Fibroblast of skin of back (primary cell): ENCODE data around the gene POLR2I.
"Not testable (repeated sequence)": the region's sequence is repeated elsewhere in the genome, so short reads cannot be mapped to it uniquely, and the experiment has no call there.

ENCODE experiments used
- DNase-seq: peaks from one replicate; pipeline ENCODE4 v3.0.0-alpha.2; 2013

The POLR2I gene

GRCh38 chr19:36099166-36099785, 15.4 kb downstream of the POLR2I start:
- DNase-seq: no peak

DNA sequence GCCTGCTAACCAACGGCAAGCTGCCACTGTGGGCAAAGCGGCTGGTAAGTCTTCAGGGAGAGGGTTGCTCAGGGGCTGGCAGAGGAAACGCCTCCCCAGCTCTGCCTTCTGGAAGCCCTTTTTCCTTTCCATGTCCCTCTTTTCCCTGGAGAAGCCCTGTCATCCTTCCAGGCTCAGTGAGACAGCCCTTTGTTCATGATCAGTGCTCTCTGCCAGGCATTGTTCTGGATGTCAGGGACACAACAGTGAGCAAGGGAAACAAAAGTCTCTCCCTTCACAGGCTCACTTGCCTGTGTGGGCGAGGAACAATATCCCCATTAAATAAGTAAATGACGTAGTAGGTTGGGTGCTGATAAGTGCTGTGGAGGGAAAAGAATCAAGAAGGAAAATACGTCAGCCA, 17.6 kb downstream of the POLR2I start:
- no peak for DNase-seq

DNA sequence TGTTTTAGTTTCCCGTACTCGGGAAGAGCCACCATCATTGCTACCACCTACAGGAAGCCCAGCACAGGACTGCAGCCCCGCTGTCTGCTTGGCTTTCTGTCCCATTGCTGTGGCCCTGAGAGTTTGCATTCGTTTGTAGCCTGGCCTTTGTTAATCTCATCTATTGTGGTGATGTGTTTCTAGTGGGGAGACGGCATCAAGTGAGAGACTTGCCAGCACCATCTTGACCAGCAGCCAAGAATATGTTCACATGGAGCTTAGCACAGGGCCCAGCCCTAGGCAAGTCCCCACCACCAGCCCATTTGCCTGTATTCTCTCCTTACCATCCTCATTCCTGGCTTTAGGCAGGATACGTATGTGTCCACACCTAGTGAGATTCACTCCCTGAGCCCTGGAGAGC, 21.0 kb downstream of the POLR2I start:
- no peak for DNase-seq

DNA sequence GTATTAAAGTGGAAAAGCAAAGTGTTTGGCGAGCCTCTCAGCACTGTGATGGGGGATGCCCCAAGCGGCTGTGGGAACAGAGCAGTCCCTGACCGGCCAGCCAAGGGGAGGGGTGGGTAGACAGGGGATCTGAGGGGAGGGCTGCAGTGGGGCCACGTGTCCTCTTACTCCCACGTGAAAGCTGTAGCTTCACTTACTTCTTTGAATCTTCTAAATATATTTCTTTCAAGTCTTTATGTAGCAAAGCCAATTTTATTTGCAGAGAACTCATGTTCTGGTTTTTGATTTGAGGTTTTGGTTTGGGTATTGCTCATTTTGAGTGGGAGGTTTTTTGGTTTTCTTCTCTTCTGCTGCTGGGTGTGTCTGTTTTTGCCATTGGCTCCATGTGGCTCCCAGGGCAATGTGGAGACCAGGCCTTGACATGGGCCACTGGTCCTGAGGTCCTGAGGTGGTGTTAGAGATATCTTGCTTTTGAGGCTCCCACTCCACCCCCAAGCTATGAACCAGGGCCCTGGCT, 21.5 kb downstream of the POLR2I start:
- no peak for DNase-seq

GRCh38 chr19:36092566-36092965, 22.1 kb downstream of the POLR2I start:
- no peak for DNase-seq

- DNase-seq: no peak
Measured at GRCh38 chr19:36090910-36091695, 23.6 kb downstream of the POLR2I start.

DNA sequence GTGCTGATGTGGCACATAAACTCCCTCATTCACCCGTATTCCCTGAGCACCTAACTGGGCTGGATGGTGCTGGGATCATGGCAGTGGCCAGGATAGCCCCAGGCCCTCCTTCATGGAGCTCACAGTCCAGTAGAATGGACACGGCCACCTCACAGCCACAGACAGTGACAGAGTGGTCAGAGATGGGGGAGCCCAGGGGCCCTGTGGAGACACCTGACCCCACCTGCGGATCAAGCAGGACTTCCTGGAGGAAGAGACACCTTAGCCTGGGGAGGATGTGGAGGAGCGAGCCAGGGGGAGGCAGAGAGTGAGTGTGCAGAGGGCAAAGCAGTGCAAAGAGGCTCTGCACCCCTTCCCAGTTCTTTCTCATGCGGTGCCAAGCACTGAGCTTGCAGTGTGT, 24.8 kb downstream of the POLR2I start:
- no peak for DNase-seq

GRCh38 chr19:36086326-36086725, 28.3 kb downstream of the POLR2I start:
- DNase-seq: no peak

DNA sequence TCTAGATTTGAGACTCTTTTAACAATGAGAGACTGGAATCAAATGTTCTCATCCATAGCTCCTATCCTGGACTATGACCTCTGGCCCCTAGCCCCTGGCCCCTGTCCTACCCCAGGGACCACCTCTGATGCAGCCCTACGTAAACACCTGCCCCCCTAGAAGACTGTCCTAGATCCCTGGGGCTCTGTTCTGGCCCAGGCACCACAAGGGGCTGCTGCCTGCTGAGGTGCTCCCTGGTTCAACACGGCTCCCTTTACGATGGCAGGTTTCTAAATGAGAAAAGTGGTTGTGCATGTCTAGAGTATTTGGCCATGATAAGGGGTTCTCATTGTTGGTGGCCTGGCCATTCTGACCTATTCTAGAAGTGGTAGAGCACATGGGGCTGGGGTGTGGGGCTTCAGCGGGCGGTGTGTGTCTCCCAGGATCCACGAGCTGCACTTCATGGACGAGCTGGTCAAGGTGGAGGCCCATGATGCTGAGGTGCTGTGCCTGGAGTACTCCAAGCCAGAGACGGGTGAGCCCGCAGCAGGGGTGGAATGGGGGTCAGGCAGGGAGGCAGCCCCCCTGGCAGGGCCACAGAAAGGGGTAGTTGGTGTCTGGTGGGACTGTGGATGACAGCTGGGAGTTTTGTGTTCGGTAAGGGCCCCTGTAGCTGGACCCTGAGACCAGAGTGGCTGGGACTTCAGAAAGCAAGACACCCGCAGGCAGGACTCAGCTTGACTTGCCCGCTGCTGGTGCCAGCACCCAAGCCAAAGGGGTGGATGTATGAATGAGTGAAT, 30.3 kb downstream of the POLR2I start:
- no peak for DNase-seq

GRCh38 chr19:36082916-36083315, 31.8 kb downstream of the POLR2I start:
- no peak for DNase-seq

DNA sequence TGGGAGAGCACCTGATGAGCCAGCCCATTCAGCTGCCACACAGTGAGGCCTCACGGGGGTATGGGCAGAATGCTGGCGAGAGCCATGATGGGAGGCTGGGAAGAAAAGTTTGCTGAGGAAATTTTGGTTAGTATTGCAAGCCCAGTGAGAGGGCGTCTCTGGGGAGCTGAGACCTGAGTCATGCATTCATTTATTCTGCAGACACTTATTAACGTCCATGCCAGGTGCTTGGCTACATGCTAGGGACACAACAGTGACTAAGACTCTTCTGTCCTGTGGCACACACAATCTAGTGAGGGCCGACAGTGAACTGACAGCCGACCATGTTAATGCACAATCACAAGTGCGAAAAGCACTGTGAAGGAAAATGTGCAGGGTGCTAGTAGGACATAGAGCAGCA, 32.8 kb downstream of the POLR2I start:
- DNase-seq: no peak

- DNase-seq: no peak
Measured at GRCh38 chr19:36081385-36081784, 33.3 kb downstream of the POLR2I start.

GRCh38 chr19:36079389-36079945, 35.2 kb downstream of the POLR2I start:
- DNase-seq: no peak

DNA sequence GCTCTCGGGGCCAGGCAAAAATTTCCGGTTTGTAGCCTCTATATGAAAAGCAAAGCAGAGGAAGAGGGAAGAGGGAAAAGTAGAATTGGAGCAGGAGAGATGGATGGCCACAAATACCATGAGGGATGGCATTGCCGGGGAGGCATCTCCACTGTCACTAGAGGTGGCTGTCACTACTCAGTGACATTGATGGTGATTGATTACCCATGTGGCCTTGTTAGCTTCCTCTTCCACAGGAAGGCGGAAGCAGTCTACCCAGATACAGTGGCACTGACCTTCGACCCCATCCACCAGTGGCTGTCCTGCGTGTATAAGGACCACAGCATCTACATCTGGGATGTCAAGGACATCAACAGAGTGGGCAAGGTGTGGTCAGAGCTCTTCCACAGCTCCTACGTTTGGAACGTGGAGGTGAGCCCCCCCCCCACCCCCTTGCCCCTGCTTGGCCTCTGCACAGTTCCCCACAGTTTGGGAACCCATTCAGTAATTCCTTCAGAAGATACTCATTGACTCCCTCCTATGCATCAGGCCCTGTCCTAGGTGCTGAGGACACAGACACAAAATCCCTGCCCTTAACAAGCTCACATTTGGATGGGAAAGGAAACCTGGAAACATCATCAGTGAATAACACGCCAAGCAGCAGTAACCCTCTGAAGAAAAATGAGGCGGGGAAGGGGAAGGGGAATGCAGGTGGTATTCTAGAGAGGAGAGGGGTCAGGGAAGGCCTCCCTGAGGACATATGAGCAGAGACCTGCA, 41.4 kb downstream of the POLR2I start:
- no peak for DNase-seq

- no peak for DNase-seq
Measured at GRCh38 chr19:36072081-36072480, 42.6 kb downstream of the POLR2I start.

DNA sequence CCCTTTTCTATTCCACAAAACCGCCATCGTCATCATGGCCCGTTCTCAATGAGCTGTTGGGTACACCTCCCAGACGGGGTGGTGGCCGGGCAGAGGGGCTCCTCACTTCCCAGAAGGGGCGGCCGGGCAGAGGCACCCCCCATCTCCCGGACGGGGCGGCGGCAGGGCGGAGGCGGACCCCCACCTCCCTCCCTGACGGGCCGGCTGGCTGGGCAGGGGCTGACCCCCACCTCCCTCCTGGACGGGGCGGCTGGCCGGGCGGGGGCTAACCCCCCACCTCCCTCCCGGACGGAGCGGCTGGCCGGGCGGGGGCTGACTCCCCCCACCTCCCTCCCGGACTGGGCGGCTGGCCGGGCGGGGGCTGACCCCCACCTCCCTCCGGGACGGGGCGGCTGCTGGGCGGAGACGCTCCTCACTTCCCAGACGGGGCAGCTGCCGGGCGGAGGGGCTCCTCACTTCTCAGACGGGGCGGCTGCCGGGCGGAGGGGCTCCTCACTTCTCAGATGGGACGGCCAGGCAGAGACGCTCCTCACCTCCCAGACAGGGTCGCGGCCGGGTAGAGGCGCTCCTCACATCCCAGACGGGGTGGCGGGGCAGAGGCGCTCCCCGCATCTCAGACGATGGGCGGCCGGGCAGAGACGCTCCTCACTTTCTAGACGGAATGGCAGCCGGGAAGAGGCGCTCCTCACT, 45.7 kb downstream of the POLR2I start:
- DNase-seq: not testable (repeated sequence)

GRCh38 chr19:36067681-36068080, 47.0 kb downstream of the POLR2I start:
- DNase-seq: no peak

DNA sequence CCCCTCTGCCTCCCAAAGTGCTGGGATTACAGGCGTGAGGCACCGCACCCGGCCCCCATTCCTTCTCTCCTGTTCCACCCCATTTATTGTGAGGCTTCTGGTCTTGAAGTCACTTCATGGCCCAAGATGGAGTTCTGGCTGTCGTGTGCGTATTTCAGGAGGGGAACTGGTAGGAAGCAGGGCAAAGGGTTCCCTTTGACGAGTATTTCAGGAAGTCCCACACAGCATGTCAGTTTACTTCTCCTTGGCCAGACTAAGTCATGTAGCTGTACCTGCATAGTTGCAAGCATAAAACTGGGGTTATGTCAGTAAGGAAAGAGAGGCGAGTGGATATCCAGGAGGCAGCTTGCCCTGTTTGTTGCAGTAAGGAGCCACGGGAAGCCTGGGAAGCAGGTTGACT, 49.8 kb downstream of the POLR2I start:
- no peak for DNase-seq
